GM10847 (cell line): ENCODE measurements around the gene PSMG3.

ENCODE experiments used
- POLR2A ChIP-seq: IDR thresholded peaks from 2 replicates; pipeline ENCODE4 v1.6.1; 2011; ENCODE audit not compliant: insufficient read length; ENCODE audit errors: extremely low read depth

Gene PSMG3

DNA sequence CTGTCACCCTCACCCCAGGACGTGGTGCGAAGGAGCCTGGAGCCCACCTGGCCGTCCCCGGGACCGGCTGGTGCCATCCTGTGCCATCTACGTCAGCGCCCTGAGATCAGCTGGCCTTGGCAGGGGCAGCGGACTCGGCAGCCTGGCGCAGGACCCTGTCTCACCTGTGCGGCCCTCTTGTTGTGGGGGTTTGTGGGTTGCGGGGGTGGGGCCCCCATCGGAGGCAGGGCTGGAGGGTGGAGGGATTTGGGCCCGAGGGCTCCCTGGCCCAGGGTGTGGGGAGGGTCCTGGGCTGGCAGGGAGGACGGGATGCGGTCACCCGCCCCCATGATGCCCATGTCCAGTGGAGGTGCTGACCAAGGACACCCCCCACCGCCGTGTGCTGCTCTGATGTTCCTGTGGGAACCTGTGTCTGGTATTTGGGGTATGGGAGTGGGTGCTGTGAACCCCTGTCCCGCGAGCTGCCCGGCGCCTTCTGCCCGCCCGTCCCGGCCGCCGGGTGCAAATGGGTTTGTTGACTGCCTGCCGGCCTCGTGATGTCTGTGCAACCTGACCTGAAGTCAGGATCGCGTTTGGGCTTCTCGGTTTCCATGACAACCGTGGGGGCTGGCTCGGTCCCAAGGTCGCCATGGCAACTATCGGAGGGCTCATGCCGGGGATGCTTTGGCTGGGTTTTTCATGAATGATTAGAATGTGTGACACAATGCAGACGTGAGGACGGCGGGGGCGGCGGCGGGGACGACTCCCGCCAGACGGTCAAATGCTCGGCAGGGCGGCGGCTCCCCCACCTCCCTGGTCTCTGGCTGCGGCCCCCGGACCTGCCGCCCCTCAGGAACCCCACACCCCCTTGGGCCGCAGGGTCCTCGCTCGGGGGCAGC lies 32.1 kb downstream of the PSMG3 start:
- TF ChIP-seq POLR2A, result no peak

- TF ChIP-seq POLR2A, result no peak
Observed at GRCh38 chr7:1536743-1537534, 32.9 kb downstream of the PSMG3 start.

DNA sequence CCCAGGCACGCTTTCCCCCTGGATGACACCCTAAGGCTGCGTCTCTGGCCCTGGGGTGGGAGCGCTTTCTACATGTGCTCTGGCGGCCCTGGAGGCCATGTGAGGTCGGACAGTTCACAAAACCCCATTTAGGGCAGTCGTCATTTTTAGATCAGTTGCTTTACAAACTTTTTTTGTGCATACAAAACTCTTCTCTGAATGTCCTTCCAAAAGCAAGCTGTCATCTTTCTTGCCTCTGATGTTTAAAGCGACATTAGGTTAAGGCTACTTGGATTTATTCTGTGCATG lies 33.4 kb downstream of the PSMG3 start:
- no peak for TF ChIP-seq POLR2A

- no peak for TF ChIP-seq POLR2A
Observed at GRCh38 chr7:1535701-1536454, 34.0 kb downstream of the PSMG3 start.

GRCh38 chr7:1535100-1535458 lies 34.8 kb downstream of the PSMG3 start:
- TF ChIP-seq POLR2A, result no peak

- no peak for TF ChIP-seq POLR2A
Observed at GRCh38 chr7:1534330-1535099, 35.3 kb downstream of the PSMG3 start.

GRCh38 chr7:1533547-1534329 lies 36.1 kb downstream of the PSMG3 start:
- no peak for TF ChIP-seq POLR2A

DNA sequence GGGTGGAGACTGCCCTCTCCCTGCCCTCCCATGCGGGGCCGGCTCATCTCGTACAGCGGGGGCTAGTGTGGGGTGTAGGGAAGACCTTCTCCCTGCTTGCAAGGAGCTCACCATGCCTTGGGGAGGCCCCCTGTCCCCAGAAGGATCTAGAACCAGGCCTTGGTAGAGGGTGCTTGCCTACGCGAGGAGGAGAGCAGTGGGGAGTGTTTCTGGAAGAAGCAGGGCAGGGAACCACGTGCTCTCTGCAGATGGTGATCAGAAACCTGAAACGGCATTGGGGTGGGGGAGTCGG lies 36.6 kb downstream of the PSMG3 start:
- no peak for TF ChIP-seq POLR2A

DNA sequence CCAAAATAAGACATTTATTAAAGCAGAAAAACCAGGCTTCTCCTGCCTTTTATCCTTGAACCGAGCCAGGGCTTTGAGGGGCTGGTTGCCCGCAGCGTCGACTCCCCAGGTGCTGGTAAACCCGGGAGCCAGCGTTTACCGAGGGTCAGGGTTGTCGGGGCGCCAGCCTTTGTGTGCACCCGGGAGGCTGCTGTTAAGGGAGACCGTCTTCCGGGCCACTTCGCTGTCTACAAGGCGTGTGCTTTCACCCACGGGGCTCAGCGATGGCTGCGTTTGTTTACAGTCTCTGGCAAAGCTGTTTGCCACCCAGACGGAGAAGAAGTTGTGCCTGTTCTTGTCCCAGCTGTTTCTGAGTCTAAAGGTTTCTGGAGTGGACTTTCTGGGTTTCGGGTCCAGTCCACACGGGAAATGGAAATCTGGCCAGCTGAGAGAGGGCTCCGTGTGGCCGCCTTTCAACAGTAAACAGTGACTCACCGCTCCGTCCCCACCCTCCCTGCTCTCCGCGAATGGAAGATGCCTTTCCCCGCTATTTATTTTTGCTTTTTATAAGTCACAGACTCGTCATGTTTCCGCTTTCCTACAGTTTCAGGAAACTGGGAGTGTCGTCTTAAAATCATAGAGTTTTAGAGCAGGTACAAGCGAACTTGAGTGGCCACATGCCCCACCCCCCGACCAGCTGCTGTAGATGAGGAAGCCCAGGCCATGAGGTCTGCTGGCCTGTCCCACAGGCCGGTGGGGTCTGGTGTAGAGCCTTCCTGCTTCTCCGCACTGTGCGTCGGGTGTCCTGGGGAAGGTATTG lies 37.2 kb downstream of the PSMG3 start:
- no peak for TF ChIP-seq POLR2A

- no peak for TF ChIP-seq POLR2A
Observed at GRCh38 chr7:1531979-1532455, 37.8 kb downstream of the PSMG3 start.

DNA sequence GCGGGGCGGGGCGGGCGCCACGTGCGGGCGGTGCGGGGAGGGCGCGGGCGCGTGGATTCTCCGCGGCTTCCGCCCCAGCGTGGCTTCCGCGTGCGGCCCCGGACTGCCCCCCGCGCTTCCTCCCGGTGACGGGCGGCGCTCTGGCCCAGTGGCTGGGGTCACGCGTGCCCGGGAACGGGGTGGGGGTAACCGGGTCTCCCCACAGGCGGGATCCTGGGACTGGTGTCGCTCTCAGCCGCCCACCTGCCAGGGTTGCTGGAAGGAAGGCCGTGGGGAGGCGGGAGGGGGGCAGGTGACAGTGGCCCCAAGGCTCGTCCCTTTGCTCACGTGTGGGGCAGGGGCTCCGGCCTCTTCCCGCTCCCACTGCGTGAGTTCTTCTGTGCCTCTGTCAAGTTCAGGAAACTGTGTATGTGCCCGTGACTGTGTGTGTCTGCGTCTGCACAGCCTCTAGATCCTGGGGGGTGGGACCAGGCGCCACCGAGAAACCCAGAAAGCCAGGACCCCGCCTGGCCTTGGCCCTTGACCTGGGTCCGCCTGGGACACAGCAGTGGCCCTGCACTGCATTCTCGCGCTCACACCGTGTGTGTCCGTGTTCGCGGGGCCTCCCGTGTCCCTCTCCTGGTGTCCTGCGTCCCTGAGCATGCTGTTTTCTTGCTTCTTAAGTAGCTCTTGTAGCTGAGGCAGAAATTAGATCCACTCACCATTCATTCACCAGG lies 38.4 kb downstream of the PSMG3 start:
- TF ChIP-seq POLR2A, result no peak

DNA sequence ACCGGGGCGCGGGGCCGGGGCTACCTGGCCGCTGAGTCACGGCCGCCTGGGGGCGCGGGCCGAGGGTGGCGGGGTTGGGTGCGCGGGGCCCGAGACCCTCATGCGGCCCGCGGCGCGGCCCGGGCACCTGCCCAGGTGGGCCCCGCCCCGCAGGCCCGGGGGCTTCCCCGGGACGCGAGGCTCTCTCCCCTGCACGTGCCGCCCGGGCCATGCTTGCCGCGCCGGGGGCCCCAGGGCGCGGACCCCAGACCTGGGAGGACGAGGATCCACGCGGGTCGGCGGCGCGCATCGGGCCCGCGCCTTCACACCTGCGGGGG lies 38.9 kb downstream of the PSMG3 start:
- TF ChIP-seq POLR2A, result no peak
